Neural cell (in vitro differentiated cells): ENCODE results near the gene GAREM1. TPM values are rescaled to one million over a fixed set of nuclear protein-coding genes. Genes with fewer than 3 reads are reported as not detected.

Experiments used
- H2AFZ ChIP-seq: fragments of 200-600, 300-800 bp; sonication (generic), shearing (Covaris generic); 2 replicates; pipeline ENCODE4 v1.6.0; 2014; ENCODE audit warnings: low read depth, mild to moderate bottlenecking, antibody characterized with exemption, low read length, moderate library complexity
- H3F3A ChIP-seq: fragments of 200-600 bp; shearing (Covaris generic); 2 replicates; pipeline ENCODE4 v1.6.1; 2016; ENCODE audit warnings: mild to moderate bottlenecking, moderate library complexity, mixed read lengths, antibody characterized with exemption, low read length; ENCODE audit not compliant: insufficient read depth, poor library complexity, severe bottlenecking
- H3K27ac ChIP-seq: fragments of 200-600, 300-800 bp; sonication (generic), shearing (Covaris generic); 2 replicates; pipeline ENCODE4 v1.5.1; 2014; ENCODE audit warnings: mild to moderate bottlenecking, low read length, moderate library complexity
- H3K27me3 ChIP-seq: fragments of 300-800, 200-600 bp; sonication (generic), shearing (Covaris generic); 2 replicates; pipeline ENCODE4 v1.6.0; 2014; ENCODE audit warnings: mild to moderate bottlenecking, low read depth, low read length, moderate library complexity; ENCODE audit not compliant: insufficient read depth
- H3K36me3 ChIP-seq: fragments of 300-800, 200-600 bp; sonication (generic), shearing (Covaris generic); 2 replicates; pipeline ENCODE4 v1.5.1; 2014; ENCODE audit warnings: mild to moderate bottlenecking, antibody characterized with exemption, low read length, moderate library complexity; ENCODE audit not compliant: insufficient read depth
- H3K4me2 ChIP-seq: fragments of 300-800, 200-600 bp; sonication (generic), shearing (Covaris generic); 2 replicates; pipeline ENCODE4 v1.6.0; 2014; ENCODE audit warnings: mild to moderate bottlenecking, low read length
- H3K4me3 ChIP-seq: fragments of 300-800, 200-600 bp; sonication (generic), shearing (Covaris generic); 2 replicates; pipeline ENCODE4 v1.5.1; 2014; ENCODE audit warnings: mild to moderate bottlenecking, low read length, moderate library complexity
- H3K79me2 ChIP-seq: fragments of 200-600 bp; shearing (Covaris generic); replicated peaks from 2 replicates; pipeline ENCODE4 v1.6.0; 2014; ENCODE audit warnings: mild to moderate bottlenecking, low read length, moderate library complexity; ENCODE audit not compliant: insufficient read depth
- H3K9ac ChIP-seq: fragments of 300-800, 200-600 bp; sonication (generic), shearing (Covaris generic); 2 replicates; pipeline ENCODE4 v1.6.1; 2016; ENCODE audit warnings: mild to moderate bottlenecking, low read length, mixed read lengths
- H3K9me2 ChIP-seq: fragments of 200-600 bp; shearing (Covaris generic); 2 replicates; pipeline ENCODE4 v1.6.1; 2016; ENCODE audit warnings: mild to moderate bottlenecking, low read length, mixed read lengths; ENCODE audit not compliant: insufficient read depth
- H3K9me3 ChIP-seq: fragments of 200-600, 300-800 bp; sonication (generic), shearing (Covaris generic); 2 replicates; pipeline ENCODE4 v1.6.1; 2016; ENCODE audit warnings: mild to moderate bottlenecking, mixed run types, low read length, moderate library complexity, mixed read lengths
- H4K20me1 ChIP-seq: fragments of 200-600 bp; shearing (Covaris generic); 2 replicates; pipeline ENCODE4 v1.6.1; 2016; ENCODE audit warnings: mild to moderate bottlenecking, mixed run types; ENCODE audit not compliant: insufficient read depth
- EP300 ChIP-seq: fragments of 450-650 bp; conservative IDR thresholded peaks from 2 replicates; pipeline ENCODE4 v1.6.1; 2014; ENCODE audit warnings: antibody characterized with exemption, mild to moderate bottlenecking, moderate library complexity; ENCODE audit not compliant: poor library complexity, severe bottlenecking
- EZH2 ChIP-seq: fragments of 200-600, 300-800 bp; shearing (Covaris generic), sonication (generic); IDR thresholded peaks from 2 replicates; pipeline ENCODE4 v1.6.1; 2014; ENCODE audit warnings: antibody characterized with exemption, low read length, borderline replicate concordance, mild to moderate bottlenecking; ENCODE audit not compliant: insufficient read depth, poor library complexity, severe bottlenecking
- MXI1 ChIP-seq: fragments of 450-650 bp; conservative IDR thresholded peaks from 2 replicates; pipeline ENCODE4 v1.6.1; 2014; ENCODE audit warnings: antibody characterized with exemption, mild to moderate bottlenecking; ENCODE audit not compliant: poor library complexity, severe bottlenecking
- POLR2AphosphoS5 ChIP-seq: IDR thresholded peaks from 2 replicates; pipeline ENCODE4 v1.6.1; 2012
- RAD21 ChIP-seq: fragments of 450-650 bp; conservative IDR thresholded peaks from 2 replicates; pipeline ENCODE4 v1.6.1; 2014; ENCODE audit warnings: antibody characterized with exemption, mild to moderate bottlenecking, moderate library complexity
- SMC3 ChIP-seq: fragments of 450-650 bp; conservative IDR thresholded peaks from 2 replicates; pipeline ENCODE4 v1.6.1; 2014; ENCODE audit warnings: antibody characterized with exemption, mild to moderate bottlenecking, moderate library complexity; ENCODE audit not compliant: poor library complexity
- TAF1 ChIP-seq: IDR thresholded peaks from 2 replicates; pipeline ENCODE4 v1.6.1; 2012; ENCODE audit warnings: low read depth
- polyA plus RNA-seq: library from polyadenylated mRNA; depleted of rRNA; stranded (reverse); fragments of >200 nt; gene quantifications from 2 replicates; pipeline ENCODE4 v1.2.3, GENCODE V29; 2014
- TF ChIP-seq, protein P1 (sequence below): fragments of 450-650 bp; IDR thresholded peaks from 2 replicates; pipeline ENCODE4 v1.5.1; 2014; ENCODE audit warnings: antibody characterized with exemption, mild to moderate bottlenecking, moderate library complexity; ENCODE audit not compliant: poor library complexity, severe bottlenecking
- TF ChIP-seq, protein P2 (sequence below): IDR thresholded peaks from 2 replicates; pipeline ENCODE4 v1.6.1; 2012; ENCODE audit warnings: borderline replicate concordance

GAREM1 gene
- polyA plus RNA-seq, 1 donor from 2014 or later, result 1.3 TPM

DNA sequence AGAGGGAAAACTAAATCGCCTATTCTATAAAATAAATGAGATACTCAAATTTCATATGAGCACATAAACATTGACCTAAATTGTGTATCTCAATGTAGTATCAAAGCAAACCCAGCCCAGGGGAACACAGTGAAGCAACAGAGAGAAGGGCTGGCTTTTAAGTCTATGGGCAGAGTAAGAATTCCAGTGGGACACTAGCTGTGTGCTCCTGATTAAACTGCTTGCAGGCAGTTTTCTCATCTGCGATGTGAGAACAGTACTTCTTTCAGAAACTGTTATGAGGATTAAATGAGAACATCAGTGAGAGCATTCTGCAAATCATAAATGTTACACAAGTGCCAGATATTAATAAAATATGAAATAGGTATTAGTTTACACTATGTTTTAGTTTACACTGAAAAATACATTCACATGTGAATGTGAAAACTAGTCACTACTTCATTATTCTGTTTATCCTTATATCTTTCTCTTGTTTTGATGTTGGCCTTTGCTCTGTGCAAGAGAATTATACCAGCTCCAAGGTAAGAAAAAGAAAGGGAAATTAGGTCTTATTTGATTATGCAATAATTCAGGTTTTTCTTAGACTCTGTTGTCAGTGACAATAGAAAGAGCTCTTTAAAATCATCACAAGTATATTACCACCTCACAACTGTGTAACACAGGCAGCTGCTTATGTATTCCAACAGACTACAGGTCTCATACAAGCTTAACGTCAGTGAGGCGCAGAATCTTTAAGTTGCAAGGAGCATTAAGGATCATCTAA, 47.5 kb downstream of the GAREM1 start:
- H3K27ac ChIP-seq, result no peak overlapping the region
- no peak overlapping the region for H2AFZ ChIP-seq
- H4K20me1 ChIP-seq, result no peaks in the 10 kb centered on the region
- H3K9me2 ChIP-seq, result no peaks in the 10 kb centered on the region
- H3K4me2 ChIP-seq, result no peak overlapping the region
- no peaks in the 10 kb centered on the region for H3F3A ChIP-seq
- H3K79me2 ChIP-seq, result no peaks in the 10 kb centered on the region
- no peaks in the 10 kb centered on the region for H3K9me3 ChIP-seq
- no peak overlapping the region for H3K4me3 ChIP-seq
- no peak overlapping the region for H3K9ac ChIP-seq
- no peaks in the 10 kb centered on the region for H3K36me3 ChIP-seq
- no peaks in the 10 kb centered on the region for H3K27me3 ChIP-seq
- no peak for TF ChIP-seq MXI1
- no peak for TF ChIP-seq EP300
- TF ChIP-seq RAD21, result no peak
- TF ChIP-seq POLR2AphosphoS5, result no peak
- no peak for TF ChIP-seq SMC3
- TF ChIP-seq TAF1, result no peak

DNA sequence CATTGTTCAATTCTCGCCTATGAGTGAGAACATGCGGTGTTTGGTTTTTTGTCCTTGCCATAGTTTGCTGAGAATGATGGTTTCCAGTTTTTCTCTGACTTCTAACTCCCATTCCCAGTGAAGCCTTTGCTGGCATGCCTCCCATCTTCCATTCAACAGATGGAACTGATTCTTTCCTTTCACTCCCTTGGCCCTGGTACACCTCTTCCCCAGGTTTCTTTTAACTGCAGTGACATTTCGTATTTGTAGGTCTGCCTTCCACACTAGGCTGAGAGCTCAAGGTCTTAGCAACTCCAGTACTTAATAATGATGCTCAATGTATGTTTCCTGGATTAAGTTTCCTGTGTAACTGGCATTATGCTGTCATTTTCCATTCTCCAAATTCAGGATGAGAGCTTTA, 48.5 kb downstream of the GAREM1 start:
- H3K27ac ChIP-seq, result no peak overlapping the region
- no peak overlapping the region for H3K4me2 ChIP-seq
- H3K27me3 ChIP-seq, result no peaks in the 10 kb centered on the region
- H3K4me3 ChIP-seq, result no peak overlapping the region
- no peaks in the 10 kb centered on the region for H4K20me1 ChIP-seq
- no peak overlapping the region for H2AFZ ChIP-seq
- no peak for TF ChIP-seq EZH2
- TF ChIP-seq TAF1, result no peak
- H3K9me2 ChIP-seq, result no peaks in the 10 kb centered on the region
- no peaks in the 10 kb centered on the region for H3K36me3 ChIP-seq
- H3K9me3 ChIP-seq, result no peaks in the 10 kb centered on the region
- no peak overlapping the region for H3K9ac ChIP-seq
- no peaks in the 10 kb centered on the region for H3K79me2 ChIP-seq
- H3F3A ChIP-seq, result no peaks in the 10 kb centered on the region

DNA sequence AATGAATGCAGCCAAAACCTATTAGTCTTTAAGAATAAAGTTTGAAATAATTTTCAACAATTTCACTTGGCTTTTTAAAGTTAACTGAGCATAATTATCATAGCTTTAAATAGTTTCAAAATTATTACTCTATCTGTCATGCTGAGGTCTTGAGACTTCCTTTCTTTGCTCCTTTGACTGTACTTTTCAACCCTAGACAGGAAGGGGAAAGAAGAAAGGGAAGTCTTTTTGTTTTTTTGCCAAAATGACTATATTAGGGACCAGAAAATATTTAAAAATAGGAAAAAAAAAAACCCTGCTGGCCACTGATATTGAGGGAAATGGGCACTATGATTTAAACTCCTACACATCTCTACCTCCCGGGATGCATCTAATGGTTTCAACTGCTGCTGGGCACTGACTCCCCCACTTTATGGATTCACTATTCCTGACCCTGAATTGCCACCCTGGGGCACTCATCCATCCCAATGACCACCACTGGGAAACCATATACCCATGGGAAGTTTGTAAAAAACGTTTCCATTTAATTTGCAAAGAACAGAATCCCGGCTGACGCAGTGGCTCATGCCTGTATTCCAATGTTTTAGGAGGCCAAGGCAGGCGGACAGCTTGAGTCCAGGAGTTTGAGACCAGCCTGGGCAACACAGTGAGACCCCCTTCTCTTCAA, 50.5 kb downstream of the GAREM1 start:
- no peak overlapping the region for H3K27ac ChIP-seq
- H4K20me1 ChIP-seq, result no peaks in the 10 kb centered on the region
- H3K4me2 ChIP-seq, result no peak overlapping the region
- peaks cover 3% of the 10 kb centered on the region for H3K79me2 ChIP-seq
- no peak overlapping the region for H3K4me3 ChIP-seq
- H3K36me3 ChIP-seq, result no peaks in the 10 kb centered on the region
- H3K9me3 ChIP-seq, result no peaks in the 10 kb centered on the region
- no peaks in the 10 kb centered on the region for H3K27me3 ChIP-seq
- no peak overlapping the region for H3K9ac ChIP-seq
- no peaks in the 10 kb centered on the region for H3K9me2 ChIP-seq
- no peaks in the 10 kb centered on the region for H3F3A ChIP-seq
- no peak overlapping the region for H2AFZ ChIP-seq
- TF ChIP-seq, protein P1, sequence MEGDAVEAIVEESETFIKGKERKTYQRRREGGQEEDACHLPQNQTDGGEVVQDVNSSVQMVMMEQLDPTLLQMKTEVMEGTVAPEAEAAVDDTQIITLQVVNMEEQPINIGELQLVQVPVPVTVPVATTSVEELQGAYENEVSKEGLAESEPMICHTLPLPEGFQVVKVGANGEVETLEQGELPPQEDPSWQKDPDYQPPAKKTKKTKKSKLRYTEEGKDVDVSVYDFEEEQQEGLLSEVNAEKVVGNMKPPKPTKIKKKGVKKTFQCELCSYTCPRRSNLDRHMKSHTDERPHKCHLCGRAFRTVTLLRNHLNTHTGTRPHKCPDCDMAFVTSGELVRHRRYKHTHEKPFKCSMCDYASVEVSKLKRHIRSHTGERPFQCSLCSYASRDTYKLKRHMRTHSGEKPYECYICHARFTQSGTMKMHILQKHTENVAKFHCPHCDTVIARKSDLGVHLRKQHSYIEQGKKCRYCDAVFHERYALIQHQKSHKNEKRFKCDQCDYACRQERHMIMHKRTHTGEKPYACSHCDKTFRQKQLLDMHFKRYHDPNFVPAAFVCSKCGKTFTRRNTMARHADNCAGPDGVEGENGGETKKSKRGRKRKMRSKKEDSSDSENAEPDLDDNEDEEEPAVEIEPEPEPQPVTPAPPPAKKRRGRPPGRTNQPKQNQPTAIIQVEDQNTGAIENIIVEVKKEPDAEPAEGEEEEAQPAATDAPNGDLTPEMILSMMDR, result no peak
- TF ChIP-seq TAF1, result no peak
- no peak for TF ChIP-seq RAD21
- TF ChIP-seq, protein P2, sequence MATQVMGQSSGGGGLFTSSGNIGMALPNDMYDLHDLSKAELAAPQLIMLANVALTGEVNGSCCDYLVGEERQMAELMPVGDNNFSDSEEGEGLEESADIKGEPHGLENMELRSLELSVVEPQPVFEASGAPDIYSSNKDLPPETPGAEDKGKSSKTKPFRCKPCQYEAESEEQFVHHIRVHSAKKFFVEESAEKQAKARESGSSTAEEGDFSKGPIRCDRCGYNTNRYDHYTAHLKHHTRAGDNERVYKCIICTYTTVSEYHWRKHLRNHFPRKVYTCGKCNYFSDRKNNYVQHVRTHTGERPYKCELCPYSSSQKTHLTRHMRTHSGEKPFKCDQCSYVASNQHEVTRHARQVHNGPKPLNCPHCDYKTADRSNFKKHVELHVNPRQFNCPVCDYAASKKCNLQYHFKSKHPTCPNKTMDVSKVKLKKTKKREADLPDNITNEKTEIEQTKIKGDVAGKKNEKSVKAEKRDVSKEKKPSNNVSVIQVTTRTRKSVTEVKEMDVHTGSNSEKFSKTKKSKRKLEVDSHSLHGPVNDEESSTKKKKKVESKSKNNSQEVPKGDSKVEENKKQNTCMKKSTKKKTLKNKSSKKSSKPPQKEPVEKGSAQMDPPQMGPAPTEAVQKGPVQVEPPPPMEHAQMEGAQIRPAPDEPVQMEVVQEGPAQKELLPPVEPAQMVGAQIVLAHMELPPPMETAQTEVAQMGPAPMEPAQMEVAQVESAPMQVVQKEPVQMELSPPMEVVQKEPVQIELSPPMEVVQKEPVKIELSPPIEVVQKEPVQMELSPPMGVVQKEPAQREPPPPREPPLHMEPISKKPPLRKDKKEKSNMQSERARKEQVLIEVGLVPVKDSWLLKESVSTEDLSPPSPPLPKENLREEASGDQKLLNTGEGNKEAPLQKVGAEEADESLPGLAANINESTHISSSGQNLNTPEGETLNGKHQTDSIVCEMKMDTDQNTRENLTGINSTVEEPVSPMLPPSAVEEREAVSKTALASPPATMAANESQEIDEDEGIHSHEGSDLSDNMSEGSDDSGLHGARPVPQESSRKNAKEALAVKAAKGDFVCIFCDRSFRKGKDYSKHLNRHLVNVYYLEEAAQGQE, result no peak
- TF ChIP-seq MXI1, result no peak
- TF ChIP-seq EP300, result no peak
- TF ChIP-seq SMC3, result no peak
